HEK293T (cell line): Measurements from ENCODE around the gene CAMK2G.

ENCODE experiments used
- CTCF ChIA-PET: fragments of 350-600 bp; formaldehyde crosslinking; extraction: SDS; loops from one replicate; lab custom pipeline; 2021; ENCODE audit warnings: antibody characterized with exemption, inconsistent platforms; lab: Yijun Ruan, JAX
- POLR2A ChIA-PET: fragments of 350-600 bp; formaldehyde crosslinking; extraction: SDS; loops from one replicate; lab custom pipeline; 2020; ENCODE audit warnings: antibody characterized with exemption, inconsistent platforms; lab: Yijun Ruan, JAX
- DNase-seq: peaks from one replicate; pipeline ENCODE4 v3.0.0; 2012; ENCODE audit warnings: mixed read lengths; ENCODE audit errors: extremely low spot score
- ARNT ChIP-seq: fragments of 450-650 bp; IDR thresholded peaks from 2 replicates; pipeline ENCODE4 v1.6.1; 2017; ENCODE audit warnings: mild to moderate bottlenecking
- BHLHE40 ChIP-seq: fragments of 450-650 bp; IDR thresholded peaks from 2 replicates; pipeline ENCODE4 v1.6.1; 2016; ENCODE audit warnings: mild to moderate bottlenecking, moderate library complexity, borderline replicate concordance
- CTBP1 ChIP-seq: fragments of 450-650 bp; IDR thresholded peaks from 2 replicates; pipeline ENCODE4 v1.6.1; 2016; ENCODE audit warnings: borderline replicate concordance
- ELF4 ChIP-seq: fragments of 450-650 bp; IDR thresholded peaks from 2 replicates; pipeline ENCODE4 v1.6.1; 2017; ENCODE audit warnings: antibody characterized with exemption
- FOXA1 ChIP-seq: fragments of 450-650 bp; IDR thresholded peaks from 2 replicates; pipeline ENCODE4 v1.6.1; 2016; ENCODE audit warnings: mild to moderate bottlenecking
- FOXK2 ChIP-seq: fragments of 450-650 bp; IDR thresholded peaks from 2 replicates; pipeline ENCODE4 v1.6.1; 2016; ENCODE audit warnings: mild to moderate bottlenecking
- FOXM1 ChIP-seq: fragments of 450-650 bp; IDR thresholded peaks from 2 replicates; pipeline ENCODE4 v1.6.1; 2017; ENCODE audit warnings: mild to moderate bottlenecking, borderline replicate concordance
- HDGF ChIP-seq: fragments of 450-650 bp; IDR thresholded peaks from 2 replicates; pipeline ENCODE4 v1.6.1; 2017; ENCODE audit warnings: antibody characterized with exemption, borderline replicate concordance
- L3MBTL2 ChIP-seq: fragments of 450-650 bp; conservative IDR thresholded peaks from 2 replicates; pipeline ENCODE4 v1.6.1; 2016; ENCODE audit warnings: mild to moderate bottlenecking
- LEF1 ChIP-seq: fragments of 450-650 bp; IDR thresholded peaks from 2 replicates; pipeline ENCODE4 v1.6.1; 2017; ENCODE audit warnings: mild to moderate bottlenecking, borderline replicate concordance
- NFRKB ChIP-seq: fragments of 450-650 bp; IDR thresholded peaks from 2 replicates; pipeline ENCODE4 v1.6.1; 2016; ENCODE audit warnings: mild to moderate bottlenecking, moderate library complexity
- PKNOX1 ChIP-seq: fragments of 450-650 bp; IDR thresholded peaks from 2 replicates; pipeline ENCODE4 v1.6.1; 2016
- SP1 ChIP-seq: fragments of 450-650 bp; IDR thresholded peaks from 2 replicates; pipeline ENCODE4 v1.6.1; 2017
- SUZ12 ChIP-seq: fragments of 450-650 bp; IDR thresholded peaks from 2 replicates; pipeline ENCODE4 v1.6.1; 2016; ENCODE audit warnings: mild to moderate bottlenecking
- TARDBP ChIP-seq: fragments of 450-650 bp; IDR thresholded peaks from 2 replicates; pipeline ENCODE4 v1.6.1; 2016
- ZNF384 ChIP-seq: fragments of 450-650 bp; IDR thresholded peaks from 2 replicates; pipeline ENCODE4 v1.6.1; 2016

CAMK2G gene

GRCh38 chr10:73854310-73854709 lies 20.0 kb downstream of the CAMK2G start:
- TF ChIP-seq CTBP1 (no peak), FOXM1 (no peak), PKNOX1 (no peak), HDGF (no peak), NFRKB (no peak), ZNF384 (no peak), SUZ12 (no peak), L3MBTL2 (no peak)
- POLR2A ChIA-PET: interaction anchor here (1.1 kb wide), 1 partner anchor 20 kb away, joined by 3 read pairs; no protein-coding TSS in a partner anchor
- no peak for DNase-seq
- CTCF ChIA-PET: no interaction called here

- DNase-seq: no peak
- TF ChIP-seq HDGF (no peak), FOXM1 (no peak), SP1 (no peak), PKNOX1 (no peak), BHLHE40 (no peak), CTBP1 (no peak), ELF4 (no peak), FOXA1 (no peak), L3MBTL2 (no peak), ZNF384 (no peak), FOXK2 (no peak), SUZ12 (no peak), TARDBP (no peak), ARNT (no peak)
- POLR2A ChIA-PET: interaction anchor here (1.1 kb wide), 1 partner anchor 21 kb away, joined by 3 read pairs; no protein-coding TSS in a partner anchor
- CTCF ChIA-PET: interaction anchor here (0.8 kb wide), 1 partner anchor 26 kb away, joined by 3 read pairs; no protein-coding TSS in a partner anchor
Observed at GRCh38 chr10:73853196-73853595, 21.2 kb downstream of the CAMK2G start.

- TF ChIP-seq FOXA1 (no peak), HDGF (no peak), ELF4 (no peak)
- no peak for DNase-seq
- ChIA-PET POLR2A (interaction anchor here (1.5 kb wide), 1 partner anchor 29 kb away, joined by 7 read pairs; no protein-coding TSS in a partner anchor), CTCF (interaction anchor here (1.2 to 3.4 kb wide), 3 partner anchors 11 to 28 kb away, joined by 4 to 44 read pairs (median 8); no protein-coding TSS in a partner anchor)
Observed at GRCh38 chr10:73850863-73851461, 23.4 kb downstream of the CAMK2G start.

- no peak for TF ChIP-seq FOXK2
- no peak for TF ChIP-seq FOXA1
- no peak for TF ChIP-seq BHLHE40
- no peak for TF ChIP-seq SUZ12
- no peak for TF ChIP-seq SP1
- TF ChIP-seq TARDBP: no peak
- no peak for TF ChIP-seq FOXM1
- TF ChIP-seq HDGF: no peak
- no peak for TF ChIP-seq ELF4
- TF ChIP-seq ZNF384: no peak
- no peak for TF ChIP-seq LEF1
- TF ChIP-seq NFRKB: no peak
- no peak for TF ChIP-seq PKNOX1
- TF ChIP-seq L3MBTL2: no peak
- TF ChIP-seq ARNT: no peak
- TF ChIP-seq CTBP1: no peak
- ChIA-PET CTCF (interaction anchor here (0.9 to 3.4 kb wide), 7 partner anchors 12 to 90 kb away, joined by 3 to 44 read pairs (median 4); no protein-coding TSS in a partner anchor), POLR2A (interaction anchor here (0.7 kb wide), 1 partner anchor 307 kb away, joined by 3 read pairs; no protein-coding TSS in a partner anchor)
- no peak for DNase-seq
Observed at GRCh38 chr10:73850211-73850610, 24.1 kb downstream of the CAMK2G start.

- peak; percentile 89 for DNase-seq
- ChIA-PET CTCF (interaction anchor here (0.6 to 3.4 kb wide), 8 partner anchors 13 to 393 kb away, joined by 3 to 44 read pairs (median 6); no protein-coding TSS in a partner anchor), POLR2A (no interaction called here)
- no peak for TF ChIP-seq LEF1
- no peak; the same call in 1 of the 2 replicates for TF ChIP-seq HDGF
- TF ChIP-seq SP1: no peak
- TF ChIP-seq PKNOX1: no peak
- no peak for TF ChIP-seq NFRKB
- no peak for TF ChIP-seq ZNF384
- TF ChIP-seq FOXK2: no peak
- no peak for TF ChIP-seq ARNT
- TF ChIP-seq SUZ12: no peak
Observed at GRCh38 chr10:73848821-73849489, 25.4 kb downstream of the CAMK2G start.
